GM23338 (cell line): ENCODE results near the gene CPAMD8. TPM values are rescaled to one million over a fixed set of nuclear protein-coding genes. Genes with fewer than 3 reads are reported as not detected.

Source experiments
- ATAC-seq: fragments of 200-7000 bp; cut with Tn5 transposase; 3 replicates; pipeline ENCODE4 v1.9.1; 2020
- DNase-seq: peaks from one replicate; pipeline ENCODE4 v3.0.0-alpha.2; 2015; ENCODE audit warnings: low spot score
- H2AFZ ChIP-seq: fragments of 200-600 bp; sonication (generic); 2 replicates; pipeline ENCODE4 v1.8.0; 2016; ENCODE audit warnings: antibody characterized with exemption, mild to moderate bottlenecking, moderate library complexity
- H3F3A ChIP-seq: fragments of 200-600 bp; sonication (generic); replicated peaks from 2 replicates; pipeline ENCODE4 v1.8.0; 2017; ENCODE audit warnings: antibody characterized with exemption, mixed run types, low read depth
- H3K27ac ChIP-seq: fragments of 200-600 bp; sonication (generic); 2 replicates; pipeline ENCODE4 v1.6.1; 2016; ENCODE audit warnings: low read depth
- H3K27me3 ChIP-seq: fragments of 200-600 bp; sonication (generic); 2 replicates; pipeline ENCODE4 v1.8.0; 2016; ENCODE audit warnings: mild to moderate bottlenecking, mixed run types, moderate library complexity; ENCODE audit not compliant: insufficient read depth
- H3K36me3 ChIP-seq: fragments of 200-600 bp; sonication (generic); 2 replicates; pipeline ENCODE4 v1.8.0; 2016; ENCODE audit warnings: mild to moderate bottlenecking; ENCODE audit not compliant: insufficient read depth
- H3K4me1 ChIP-seq: fragments of 200-600 bp; sonication (generic); 2 replicates; pipeline ENCODE4 v1.8.0; 2016; ENCODE audit warnings: mild to moderate bottlenecking, moderate library complexity; ENCODE audit not compliant: insufficient read depth
- H3K4me2 ChIP-seq: fragments of 200-600 bp; sonication (generic); 2 replicates; pipeline ENCODE4 v1.7.1; 2017; ENCODE audit warnings: mixed run types
- H3K4me3 ChIP-seq: fragments of 200-600 bp; sonication (generic); 2 replicates; pipeline ENCODE4 v1.6.1; 2016; ENCODE audit warnings: mixed run types
- H3K79me2 ChIP-seq: fragments of 200-600 bp; sonication (generic); replicated peaks from 2 replicates; pipeline ENCODE4 v1.8.0; 2017; ENCODE audit warnings: mild to moderate bottlenecking; ENCODE audit not compliant: insufficient read depth
- H3K9me2 ChIP-seq: fragments of 200-600 bp; sonication (generic); 2 replicates; pipeline ENCODE4 v1.8.0; 2017; ENCODE audit not compliant: insufficient read depth
- H4K20me1 ChIP-seq: fragments of 200-600 bp; sonication (generic); replicated peaks from 2 replicates; pipeline ENCODE4 v1.8.0; 2017; ENCODE audit warnings: mild to moderate bottlenecking; ENCODE audit not compliant: insufficient read depth
- H3K27ac Mint-ChIP-seq: 2 replicates; pipeline ENCODE4 v1.8.0; 2020; ENCODE audit warnings: inconsistent platforms, mild to moderate bottlenecking, moderate library complexity, mixed read lengths
- H3K27me3 Mint-ChIP-seq: 3 replicates; pipeline ENCODE4 v1.8.0; 2022; ENCODE audit warnings: low read depth, mild to moderate bottlenecking, moderate library complexity, mixed read lengths, inconsistent platforms; ENCODE audit not compliant: insufficient read depth, poor library complexity
- H3K36me3 Mint-ChIP-seq: 3 replicates; pipeline ENCODE4 v1.8.0; 2021; ENCODE audit warnings: low read depth, mild to moderate bottlenecking, inconsistent platforms, moderate library complexity, mixed read lengths
- H3K4me1 Mint-ChIP-seq: 3 replicates; pipeline ENCODE4 v1.8.0; 2020; ENCODE audit warnings: mild to moderate bottlenecking, inconsistent platforms, mixed read lengths
- H3K4me3 Mint-ChIP-seq: 3 replicates; pipeline ENCODE4 v1.8.0; 2021; ENCODE audit warnings: moderate library complexity, mild to moderate bottlenecking, inconsistent platforms, mixed read lengths
- H3K9me3 Mint-ChIP-seq: 3 replicates; pipeline ENCODE4 v1.8.0; 2020; ENCODE audit warnings: moderate library complexity, mild to moderate bottlenecking, inconsistent platforms, mixed read lengths
- CREB1 ChIP-seq: fragments of 250-450 bp; sonication (Bioruptor Pico); IDR thresholded peaks from 2 replicates; pipeline ENCODE4 v1.5.0; 2020; ENCODE audit warnings: low read depth, mild to moderate bottlenecking, moderate library complexity
- ETS1 ChIP-seq: IDR thresholded peaks from 2 replicates; pipeline ENCODE4 v1.6.1; 2016; ENCODE audit warnings: antibody characterized with exemption
- EZH2 ChIP-seq: fragments of 200-600 bp; sonication (generic); IDR thresholded peaks from one replicate; pipeline ENCODE4 v1.8.0; 2017; ENCODE audit warnings: antibody characterized with exemption, mild to moderate bottlenecking, low read depth; ENCODE audit not compliant: unreplicated experiment
- EZH2phosphoT487 ChIP-seq: fragments of 200-600 bp; sonication (generic); IDR thresholded peaks from one replicate; pipeline ENCODE4 v1.8.1; 2018; ENCODE audit warnings: antibody characterized with exemption; ENCODE audit not compliant: unreplicated experiment
- JUNB ChIP-seq: IDR thresholded peaks from one replicate; pipeline ENCODE4 v1.6.1; 2016; ENCODE audit warnings: antibody characterized with exemption; ENCODE audit not compliant: unreplicated experiment
- NANOG ChIP-seq: IDR thresholded peaks from 2 replicates; pipeline ENCODE4 v1.6.1; 2016; ENCODE audit warnings: antibody characterized with exemption, borderline replicate concordance
- POLR2AphosphoS5 ChIP-seq: IDR thresholded peaks from 2 replicates; pipeline ENCODE4 v1.6.1; 2016; ENCODE audit warnings: antibody characterized with exemption, low read depth
- REST ChIP-seq: IDR thresholded peaks from one replicate; pipeline ENCODE4 v1.6.1; 2018; ENCODE audit warnings: antibody characterized with exemption; ENCODE audit not compliant: unreplicated experiment
- STAT1 ChIP-seq: IDR thresholded peaks from one replicate; pipeline ENCODE4 v1.6.1; 2016; ENCODE audit warnings: antibody characterized with exemption; ENCODE audit not compliant: unreplicated experiment
- ZNF114 ChIP-seq: fragments of 250-450 bp; sonication (Bioruptor Pico); IDR thresholded peaks from 2 replicates; pipeline ENCODE4 v1.5.0; 2020; ENCODE audit warnings: mild to moderate bottlenecking, moderate library complexity
- ZNF331 ChIP-seq: fragments of 250-450 bp; sonication (Bioruptor Pico); IDR thresholded peaks from 2 replicates; pipeline ENCODE4 v1.5.0; 2020; ENCODE audit warnings: low read depth, mild to moderate bottlenecking, moderate library complexity
- ZNF462 ChIP-seq: fragments of 250-450 bp; sonication (Bioruptor Pico); IDR thresholded peaks from 2 replicates; pipeline ENCODE4 v1.5.0; 2020; ENCODE audit warnings: mild to moderate bottlenecking, moderate library complexity
- polyA plus RNA-seq: library from polyadenylated mRNA; unstranded; fragments of >200 nt; fragmentation: Nextera tagmentation; extraction: Ambion mirVana; gene quantifications from 2 replicates; pipeline ENCODE4 v1.2.1, GENCODE V29; 2016
- total RNA-seq: library from RNA; depleted of rRNA; stranded (reverse); fragments of >200 nt; shearing (Covaris generic); gene quantifications from 2 replicates; pipeline ENCODE4 v1.2.3, GENCODE V29; 2014

CPAMD8 gene
- total and polyA plus RNA-seq, 2 experiments from 2014 or later: 4.4 to 11.8 TPM

- H3K79me2 ChIP-seq: no peaks in the 10 kb centered on the region
- Mint-ChIP-seq H3K9me3 (peaks cover 38% of the 10 kb centered on the region), H3K27me3 (peaks cover 6% of the 10 kb centered on the region), H3K4me3 (no peak overlapping the region), H3K4me1 (no peaks in the 10 kb centered on the region; the same call in 2 of the 3 replicates), H3K36me3 (peaks cover 29% of the 10 kb centered on the region), H3K27ac (no peak overlapping the region)
- TF ChIP-seq POLR2AphosphoS5: no peak
- TF ChIP-seq JUNB: no peak
- TF ChIP-seq REST: no peak
- TF ChIP-seq STAT1: no peak
- no peak for TF ChIP-seq ZNF114
- no peak for TF ChIP-seq NANOG
- TF ChIP-seq EZH2phosphoT487: no peak
- no peak for TF ChIP-seq EZH2
- TF ChIP-seq ZNF331: no peak
- TF ChIP-seq CREB1: no peak
- no peak for TF ChIP-seq ETS1
- TF ChIP-seq ZNF462 (CRISPR knock-in tag): no peak
- H3K36me3 ChIP-seq: no peaks in the 10 kb centered on the region
- DNase-seq: no peak
- H3K4me3 ChIP-seq: no peak overlapping the region
- H2AFZ ChIP-seq: no peak overlapping the region
- no peaks in the 10 kb centered on the region for H3K27me3 ChIP-seq
- H3K4me1 ChIP-seq: no peaks in the 10 kb centered on the region
- no peak overlapping the region for H3K27ac ChIP-seq
- no peaks in the 10 kb centered on the region for H3F3A ChIP-seq
- no peaks in the 10 kb centered on the region for H4K20me1 ChIP-seq
- H3K9me2 ChIP-seq: no peaks in the 10 kb centered on the region
- ATAC-seq: no peak
- H3K4me2 ChIP-seq: no peak overlapping the region
These were observed 104.0 kb downstream of the CPAMD8 start for GRCh38 chr19:16922592-16922934.
